SJSA1 (cell line): ENCODE data around the gene ERCC6L. TPM values are rescaled to one million over a fixed set of nuclear protein-coding genes. Genes with fewer than 3 reads are reported as not detected.
"Not testable (repeated sequence)": the region's sequence is repeated elsewhere in the genome, so short reads cannot be mapped to it uniquely, and the experiment has no call there.

ENCODE experiments used
- DNase-seq, 2 experiments: peaks; one replicate each; pipeline ENCODE4 v3.0.0-alpha.2; 2015 to 2020; ENCODE audit warnings: low spot score in 2 of 2, low read depth in 1 of 2
- H3K27ac ChIP-seq: fragments of 250-450 bp; sonication (Bioruptor Pico); 2 replicates; pipeline ENCODE4 v1.5.1; 2020; ENCODE audit warnings: mild to moderate bottlenecking, moderate library complexity
- H3K27me3 ChIP-seq: fragments of 250-450 bp; sonication (Bioruptor Pico); replicated peaks from 2 replicates; pipeline ENCODE4 v1.5.1; 2020; ENCODE audit warnings: mild to moderate bottlenecking, moderate library complexity
- H3K36me3 ChIP-seq: fragments of 250-450 bp; sonication (Bioruptor Pico); 2 replicates; pipeline ENCODE4 v1.5.1; 2020; ENCODE audit warnings: mild to moderate bottlenecking
- H3K4me1 ChIP-seq: fragments of 250-450 bp; sonication (Bioruptor Pico); replicated peaks from 2 replicates; pipeline ENCODE4 v1.6.1; 2021; ENCODE audit warnings: mild to moderate bottlenecking
- H3K4me3 ChIP-seq: fragments of 250-450 bp; sonication (Bioruptor Pico); 2 replicates; pipeline ENCODE4 v1.5.1; 2020; ENCODE audit warnings: mild to moderate bottlenecking
- H3K9me3 ChIP-seq: fragments of 250-450 bp; sonication (Bioruptor Pico); replicated peaks from 2 replicates; pipeline ENCODE4 v1.5.1; 2020; ENCODE audit warnings: mild to moderate bottlenecking
- total RNA-seq: library from RNA; depleted of rRNA; stranded (reverse); fragments of >200 nt; shearing (Covaris generic); gene quantifications from 2 replicates; pipeline ENCODE4 v1.2.3, GENCODE V29; 2014; rRNA removed

ERCC6L gene
- total RNA-seq, 1 experiment from 2014 or later = 19.3 TPM

GRCh38 chrX:72176981-72177380, 61.8 kb downstream of the ERCC6L start:
- no peaks in the 10 kb centered on the region for H3K9me3 ChIP-seq
- H3K36me3 ChIP-seq = peaks cover 2% of the 10 kb centered on the region; the same call in 1 of the 2 replicates
- H3K27ac ChIP-seq = no peak overlapping the region
- peaks cover 4% of the 10 kb centered on the region; the same call in 1 of the 2 replicates for H3K4me1 ChIP-seq
- H3K4me3 ChIP-seq = no peak overlapping the region
- H3K27me3 ChIP-seq = no peaks in the 10 kb centered on the region
- no peak for DNase-seq

GRCh38 chrX:72176289-72176688, 62.5 kb downstream of the ERCC6L start:
- H3K27me3 ChIP-seq, H3K4me1 ChIP-seq, H3K9me3 ChIP-seq, H3K27ac ChIP-seq, H3K4me3 ChIP-seq, DNase-seq, H3K36me3 ChIP-seq: not testable (repeated sequence)

GRCh38 chrX:72169008-72169728, 69.7 kb downstream of the ERCC6L start:
- Histone ChIP-seq H3K4me3 (no peak overlapping the region), H3K9me3 (no peaks in the 10 kb centered on the region), H3K4me1 (no peaks in the 10 kb centered on the region), H3K36me3 (no peaks in the 10 kb centered on the region), H3K27ac (no peak overlapping the region), H3K27me3 (no peaks in the 10 kb centered on the region)
- no peak for DNase-seq

- DNase-seq = no peak
- Histone ChIP-seq H3K4me3 (no peak overlapping the region), H3K9me3 (no peaks in the 10 kb centered on the region), H3K27ac (no peak overlapping the region), H3K36me3 (no peaks in the 10 kb centered on the region), H3K4me1 (no peaks in the 10 kb centered on the region), H3K27me3 (no peaks in the 10 kb centered on the region)
These were observed 73.3 kb downstream of the ERCC6L start for GRCh38 chrX:72165551-72165950.

- Histone ChIP-seq H3K27ac (no peak overlapping the region), H3K27me3 (no peaks in the 10 kb centered on the region), H3K4me1 (no peaks in the 10 kb centered on the region), H3K36me3 (no peaks in the 10 kb centered on the region), H3K4me3 (no peak overlapping the region), H3K9me3 (no peaks in the 10 kb centered on the region)
- no peak for DNase-seq
These were observed 79.1 kb downstream of the ERCC6L start for GRCh38 chrX:72159769-72160168.

GRCh38 chrX:72158773-72159172, 80.1 kb downstream of the ERCC6L start:
- Histone ChIP-seq H3K4me1 (no peaks in the 10 kb centered on the region), H3K27me3 (no peaks in the 10 kb centered on the region), H3K9me3 (no peaks in the 10 kb centered on the region), H3K27ac (no peak overlapping the region), H3K4me3 (no peak overlapping the region), H3K36me3 (no peaks in the 10 kb centered on the region)
- DNase-seq = no peak

Other genes with a start within 250 kb of the ERCC6L start
- 1.5 and 1.8 TPM in 2 replicates for gene RTL5, start 107.1 kb downstream of the ERCC6L start, total RNA-seq
- gene PIN4, start 57.3 kb downstream of the ERCC6L start, total RNA-seq = 5.3 and 7.2 TPM in 2 replicates
- gene RPS4X, start 38.2 kb upstream of the ERCC6L start, total RNA-seq = 541 and 647 TPM in 2 replicates
- 0.11 and 3.8 TPM in 2 replicates for gene CITED1, start 66.9 kb upstream of the ERCC6L start, total RNA-seq